Stomach (tissue), 4 donors: ENCODE results near the gene MCL1.

ENCODE experiments used
- CTCF ChIP-seq, 7 experiments: fragments of 450-650 bp in 4 of 7; fragments of 200-600 bp in 3 of 7; sonication (generic) in 3 of 7; IDR thresholded peaks; one replicate each; pipeline ENCODE4 v1.5.1; 2016 to 2019; ENCODE audit warnings: antibody characterized with exemption in 7 of 7, control low read depth in 2 of 7, mild to moderate bottlenecking in 1 of 7
- EP300 ChIP-seq: sonication (generic); formaldehyde crosslinking; IDR thresholded peaks from one replicate; pipeline ENCODE4 v1.6.1; 2017; ENCODE audit warnings: antibody characterized with exemption
- POLR2A ChIP-seq, 4 donors: fragments of 450-650 bp; IDR thresholded peaks; one replicate each; pipeline ENCODE4 v1.6.1; 2016; ENCODE audit warnings: antibody characterized with exemption in 4 of 4, control low read depth in 2 of 4, mild to moderate bottlenecking in 1 of 4, moderate library complexity in 1 of 4
- POLR2AphosphoS5 ChIP-seq, 3 donors: sonication (generic); formaldehyde crosslinking; IDR thresholded peaks; one replicate each; pipeline ENCODE4 v1.6.1; 2016; ENCODE audit warnings: antibody characterized with exemption in 3 of 3

GRCh38 chr1:150555971-150556865 is 23.2 kb downstream of the MCL1 start:
- TF ChIP-seq CTCF (IDR thresholded peaks at IDR 0.05) = no peak
- no peak for TF ChIP-seq POLR2A (IDR thresholded peaks at IDR 0.05)
- TF ChIP-seq POLR2AphosphoS5 (IDR thresholded peaks at IDR 0.05) = no peak
- TF ChIP-seq EP300 = no peak
